Pancreas (tissue), 10 donors: ENCODE data around the gene KIF2A. TPM values are rescaled to one million over a fixed set of nuclear protein-coding genes. Genes with fewer than 3 reads are reported as not detected.

Source experiments
- ATAC-seq, 4 donors: fragments of 200-7000 bp; cut with Tn5 transposase; one replicate each; pipeline versions ENCODE4 v1.8.0 to v1.9.1; 2020; ENCODE audit warnings: mild to moderate bottlenecking in 4 of 4, moderate library complexity in 4 of 4
- DNase-seq, 6 donors: peaks; one replicate each; pipeline ENCODE4 v3.0.0-alpha.2; 2020
- FAIRE-seq: peaks from 2 replicates; lab custom pipeline; 2012; peaks lifted over from hg19 to GRCh38; lab: Jason Lieb, UNC
- H3K27ac ChIP-seq, 4 donors: fragments of 200-600 bp; sonication (generic); 1 replicate in 3 of 4; 2 replicates in 1 of 4; pipeline versions ENCODE4 v1.5.0 to v1.8.0; 2020
- H3K27me3 ChIP-seq, 4 donors: fragments of 200-600 bp; one replicate each; pipeline ENCODE4 v1.8.0; 2021
- H3K36me3 ChIP-seq, 3 donors: fragments of 200-600 bp; sonication (generic) in 1 of 3; one replicate each; pipeline versions ENCODE4 v1.5.0 to v1.8.0; 2020 to 2021
- H3K4me1 ChIP-seq, 3 donors: fragments of 200-600 bp; one replicate each; pipeline ENCODE4 v1.8.0; 2021
- H3K4me3 ChIP-seq, 4 donors: fragments of 200-600 bp; sonication (generic) in 2 of 4; one replicate each; pipeline versions ENCODE4 v1.5.0 to v1.8.0; 2020 to 2021
- H3K9me3 ChIP-seq, 4 donors: fragments of 200-600 bp; one replicate each; pipeline ENCODE4 v1.8.0; 2021
- WGBS, 2 donors: extraction: QIAGEN DNeasy Blood & Tissue Kit; methylation state at CpG; one replicate each; pipeline ENCODE4 v1.1.7; 2013; 5-methylcytosine and 5-hydroxymethylcytosine counted together
- intact Hi-C, 3 donors: fragments of 100-400 bp; cut with DNase I; formaldehyde crosslinking; loops; one replicate each; pipeline versions ENCODE4 v1.11.1 to v1.14.2; 2022
- polyA plus RNA-seq, 2 donors: library from polyadenylated mRNA; stranded (reverse); fragments of 200-250 nt; gene quantifications; one replicate each; pipeline ENCODE4 v1.2.3, GENCODE V29; 2013
- total RNA-seq, 6 donors: library from RNA; stranded (reverse); fragmentation: NEBNext Ultra II Directional in 4 of 6; extraction: Animal tissue kit (Norgen Biotek cat#: 25700) in 4 of 6; gene quantifications; one replicate each; pipeline versions ENCODE4 v1.2.1 to v1.2.4, GENCODE V29; 2021 to 2023
- TF ChIP-seq, protein P1 (sequence below), 4 donors: fragments of 200-600 bp; sonication (generic) in 3 of 4; IDR thresholded peaks; one replicate each; pipeline versions ENCODE4 v1.5.0 to v1.8.0; 2021; ENCODE audit warnings: antibody characterized with exemption in 4 of 4
- donor health status: healthy with polysubstance abuse.
- donor health status: DM: no; HTN: no; CAD: no; lungs with moderate emphysema.
- donor health status: DM: no; HTN: no; CAD: no.
- donor health status: control.
- donor health status: control.
- donor health status: Bipolar disorder and iron deficiency.
- donor health status: DM: yes; HTN: yes; CAD: no.
- donor health status: DM: no; HTN: no; CAD: no.
- donor health status: DM: no; HTN: no; CAD: no.
- donor health status: DM: yes; HTN: yes; CAD: no.

KIF2A gene
- total and polyA plus RNA-seq, 8 donors, result 3.7 to 24.5 (median 14.4) TPM

DNA sequence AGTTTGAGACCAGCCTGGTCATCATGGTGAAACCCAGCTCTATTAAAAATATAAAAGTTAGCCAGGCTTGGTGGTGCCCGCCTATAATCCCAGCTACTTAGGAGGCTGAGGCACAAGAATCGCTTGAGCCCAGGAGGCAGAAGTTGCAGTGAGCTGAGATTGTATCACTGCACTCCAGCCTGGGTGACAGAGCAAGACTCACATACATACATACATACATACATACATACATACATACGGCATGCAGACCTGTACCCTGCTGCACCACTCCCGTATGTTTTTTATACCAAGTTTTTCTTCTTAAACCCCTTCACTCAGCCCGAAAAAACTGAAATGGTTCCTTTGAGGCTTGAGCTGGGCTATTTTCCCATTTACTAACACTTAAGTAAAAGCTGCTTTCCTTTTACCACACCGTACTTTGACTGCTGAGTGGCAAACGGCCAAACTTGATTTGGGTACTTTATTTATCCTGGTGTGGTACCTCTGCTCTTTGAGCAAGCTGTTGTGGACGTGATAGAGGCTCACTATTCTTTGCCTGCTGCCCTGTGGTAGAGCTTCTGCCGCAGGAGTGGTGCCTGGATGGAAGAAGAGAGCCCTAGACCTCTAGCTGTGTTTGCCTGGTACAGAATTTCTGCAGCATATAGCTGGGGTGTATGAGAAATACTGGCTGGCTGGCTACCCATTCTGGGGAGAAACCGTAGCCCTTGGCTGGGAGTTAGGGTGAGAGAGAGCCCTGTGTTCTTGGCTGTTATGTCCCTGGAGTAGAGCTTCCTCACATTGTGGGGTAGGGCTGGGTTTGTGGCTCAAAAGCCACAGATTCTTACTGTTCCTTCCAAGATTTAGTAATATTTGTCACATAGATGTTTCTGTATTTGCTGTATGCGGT is 126.0 kb downstream of the KIF2A start:
- H3K27ac ChIP-seq, result no peak overlapping the region
- H3K4me1 ChIP-seq, result peaks cover 0 to 14% (median 9%) of the 10 kb centered on the region in 3 donors
- TF ChIP-seq, protein P1, sequence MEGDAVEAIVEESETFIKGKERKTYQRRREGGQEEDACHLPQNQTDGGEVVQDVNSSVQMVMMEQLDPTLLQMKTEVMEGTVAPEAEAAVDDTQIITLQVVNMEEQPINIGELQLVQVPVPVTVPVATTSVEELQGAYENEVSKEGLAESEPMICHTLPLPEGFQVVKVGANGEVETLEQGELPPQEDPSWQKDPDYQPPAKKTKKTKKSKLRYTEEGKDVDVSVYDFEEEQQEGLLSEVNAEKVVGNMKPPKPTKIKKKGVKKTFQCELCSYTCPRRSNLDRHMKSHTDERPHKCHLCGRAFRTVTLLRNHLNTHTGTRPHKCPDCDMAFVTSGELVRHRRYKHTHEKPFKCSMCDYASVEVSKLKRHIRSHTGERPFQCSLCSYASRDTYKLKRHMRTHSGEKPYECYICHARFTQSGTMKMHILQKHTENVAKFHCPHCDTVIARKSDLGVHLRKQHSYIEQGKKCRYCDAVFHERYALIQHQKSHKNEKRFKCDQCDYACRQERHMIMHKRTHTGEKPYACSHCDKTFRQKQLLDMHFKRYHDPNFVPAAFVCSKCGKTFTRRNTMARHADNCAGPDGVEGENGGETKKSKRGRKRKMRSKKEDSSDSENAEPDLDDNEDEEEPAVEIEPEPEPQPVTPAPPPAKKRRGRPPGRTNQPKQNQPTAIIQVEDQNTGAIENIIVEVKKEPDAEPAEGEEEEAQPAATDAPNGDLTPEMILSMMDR (IDR thresholded peaks at IDR 0.05), result no peak
- ATAC-seq (peak in 3 of 4 donors; percentile 20 to 63 (median 42)), DNase-seq (no peak), FAIRE-seq (no peak)
- no peaks in the 10 kb centered on the region for H3K36me3 ChIP-seq
- 63 to 66% methylated on average over 11 of the region's 11 CpGs for WGBS, 2 donors
- no peak overlapping the region for H3K4me3 ChIP-seq
- intact Hi-C loops, result no loop called here
- no peaks in the 10 kb centered on the region for H3K9me3 ChIP-seq
- H3K27me3 ChIP-seq, result no peaks in the 10 kb centered on the region

DNA sequence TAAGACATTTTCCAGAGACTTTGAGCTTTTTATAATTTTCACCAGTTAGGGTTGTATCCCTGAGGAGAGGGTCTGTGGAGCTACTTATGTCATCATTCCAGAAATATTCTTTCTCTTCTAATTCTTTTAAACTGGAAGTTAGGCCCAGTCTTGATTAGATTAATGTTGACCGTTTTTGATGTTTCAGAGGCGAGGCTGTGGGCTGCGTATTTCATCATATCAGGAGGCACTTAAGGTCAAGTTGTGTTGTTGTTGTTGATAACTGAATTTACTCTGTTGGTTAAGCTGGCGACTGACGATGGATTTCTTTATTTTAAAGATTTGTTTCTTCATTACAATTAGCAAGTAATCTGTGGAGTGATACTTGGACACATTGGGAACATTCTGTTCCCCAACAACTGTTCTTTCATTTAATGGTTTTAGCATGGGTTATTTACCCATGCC is 126.6 kb downstream of the KIF2A start:
- no peak for DNase-seq
- peak in 3 of 4 donors; percentile 41 to 62 (median 55) for ATAC-seq
- intact Hi-C loops, result no loop called here
- Histone ChIP-seq H3K9me3 (no peaks in the 10 kb centered on the region), H3K36me3 (no peaks in the 10 kb centered on the region), H3K27ac (no peak overlapping the region), H3K4me1 (peaks cover 0 to 14% (median 9%) of the 10 kb centered on the region in 3 donors), H3K4me3 (no peak overlapping the region), H3K27me3 (no peaks in the 10 kb centered on the region)
- WGBS, 2 donors, result 21 to 36% methylated on average over 5 of the region's 5 CpGs
- TF ChIP-seq, protein P1 (IDR thresholded peaks at IDR 0.05), result no peak
- no peak for FAIRE-seq

Other genes with a start within 250 kb of the KIF2A start
- 10 to 100 TPM; 10.7 to 26.3 (median 13.2) TPM for gene DIMT1, start 97.7 kb downstream of the KIF2A start, total RNA-seq
- 1 to 10 TPM; 8.0 to 9.0 TPM for gene DIMT1, start 97.7 kb downstream of the KIF2A start, polyA plus RNA-seq
- gene IPO11, start 106.6 kb downstream of the KIF2A start, total RNA-seq, result 10 to 100 TPM in 5 of 6 donors, 1 to 10 TPM in 1; 8.9 to 19.5 (median 12.3) TPM
- gene IPO11, start 106.6 kb downstream of the KIF2A start, polyA plus RNA-seq, result 1 to 10 TPM; 3.7 to 5.9 TPM